Adrenal gland (tissue), 12 donors: Measurements from ENCODE around the gene DPEP3. TPM values are rescaled to one million over a fixed set of nuclear protein-coding genes. Genes with fewer than 3 reads are reported as not detected.
"Not testable (repeated sequence)": the region's sequence is repeated elsewhere in the genome, so short reads cannot be mapped to it uniquely, and the experiment has no call there.

Source experiments
- DNase-seq, 7 donors: peaks; one replicate each; pipeline ENCODE4 v3.0.0-alpha.2; 2019 to 2020
- H3K27ac ChIP-seq, 5 donors: fragments of 200-600 bp; sonication (generic) in 4 of 5; 1 replicate in 3 of 5; 2 replicates in 2 of 5; pipeline versions ENCODE4 v1.5.1 to v1.8.0; 2016 to 2020; ENCODE audit warnings: mild to moderate bottlenecking in 1 of 5
- H3K27me3 ChIP-seq: fragments of 200-600 bp; 2 replicates; pipeline ENCODE4 v1.8.0; 2021
- H3K36me3 ChIP-seq, 2 donors: fragments of 200-600 bp; replicated peaks in 1 of 2; 1 replicate in 1 of 2; 2 replicates in 1 of 2; pipeline versions ENCODE4 v1.5.1 to v1.8.0; 2018 to 2022
- H3K4me1 ChIP-seq, 2 donors: fragments of 200-600 bp; replicated peaks in 1 of 2; 1 replicate in 1 of 2; 2 replicates in 1 of 2; pipeline versions ENCODE4 v1.5.1 to v1.8.0; 2018 to 2021
- H3K4me3 ChIP-seq, 4 donors: fragments of 200-600 bp; sonication (generic) in 3 of 4; one replicate each; pipeline ENCODE4 v1.5.1; 2016 to 2018
- H3K9me3 ChIP-seq, 3 donors: fragments of 200-600 bp; sonication (generic) in 1 of 3; replicated peaks in 1 of 3; 1 replicate in 2 of 3; 2 replicates in 1 of 3; pipeline versions ENCODE4 v1.5.1 to v1.8.0; 2016 to 2021
- CTCF ChIP-seq, 6 experiments: fragments of 450-650 bp in 4 of 6; fragments of 200-600 bp in 2 of 6; sonication (generic) in 1 of 6; IDR thresholded peaks; 1 replicate in 5 of 6; 2 replicates in 1 of 6; pipeline versions ENCODE4 v1.5.1 to v1.8.0; 2016 to 2021; ENCODE audit warnings: antibody characterized with exemption in 6 of 6, mild to moderate bottlenecking in 2 of 6, moderate library complexity in 1 of 6
- POLR2A ChIP-seq, 2 donors: fragments of 450-650 bp; IDR thresholded peaks; one replicate each; pipeline ENCODE4 v1.6.1; 2017; ENCODE audit warnings: antibody characterized with exemption in 2 of 2, mild to moderate bottlenecking in 2 of 2, moderate library complexity in 1 of 2
- WGBS, 4 donors: extraction: QIAGEN DNeasy Blood & Tissue Kit in 2 of 4; methylation state at CpG; one replicate each; pipeline versions ENCODE4 v1.1.5 to v1.1.7; 2013 to 2017; 5-methylcytosine and 5-hydroxymethylcytosine counted together
- intact Hi-C, 2 donors: fragments of 100-400 bp; cut with DNase I; formaldehyde crosslinking; loops; one replicate each; pipeline versions ENCODE4 v1.14.1 to v1.15.0; 2022 to 2023
- polyA plus RNA-seq, 3 donors: library from polyadenylated mRNA; stranded (reverse); fragments of 200-250 nt in 2 of 3; fragments of 350-450 nt in 1 of 3; fragmentation: Illumina TruSeq in 1 of 3; extraction: RNeasy Lipid Tissue Mini Kit (QIAGEN cat#74804) in 1 of 3; gene quantifications; one replicate each; pipeline ENCODE4 v1.2.3, GENCODE V29; 2013 to 2014
- total RNA-seq, 9 donors: library from RNA; depleted of rRNA in 4 of 9; stranded (reverse); fragments of >200 nt in 4 of 9; fragments of 120-200 nt in 1 of 9; fragmentation: NEBNext Ultra II Directional in 1 of 9; extraction: Animal tissue kit (Norgen Biotek cat#: 25700) in 1 of 9; gene quantifications; one replicate each; pipeline versions ENCODE4 v1.1.0 to v1.2.4, GENCODE V29; 2013 to 2023
- donor health status: healthy with polysubstance abuse.
- donor health status: Bipolar disorder and iron deficiency.
- donor health status: DM: yes; HTN: yes; CAD: no.
- donor health status: DM: no; HTN: no; CAD: no.
- donor health status: DM: no; HTN: no; CAD: no.
- donor health status: DM: yes; HTN: yes; CAD: no.

DPEP3 gene
- total and polyA plus RNA-seq, 12 donors, result 0.07 to 0.32 (median 0.11) TPM; not detected in 8

GRCh38 chr16:67995423-67995822 lies 15.1 kb upstream of the DPEP3 start:
- H3K9me3 ChIP-seq, result no peaks in the 10 kb centered on the region
- TF ChIP-seq CTCF (IDR thresholded peaks at IDR 0.05) (no peak), POLR2A (IDR thresholded peaks at IDR 0.05) (no peak)
- no peaks in the 10 kb centered on the region for H3K36me3 ChIP-seq
- intact Hi-C loops, result loop anchor here in 1 of 2 donors (10.0 kb wide), 1 partner anchor 49 kb away; no protein-coding TSS in a partner anchor
- peaks cover 3 to 10% of the 10 kb centered on the region in 2 donors for H3K4me1 ChIP-seq
- 68 to 87% (median 76%) methylated on average over 5 of the region's 5 CpGs for WGBS, 4 donors
- H3K4me3 ChIP-seq, result no peak overlapping the region
- no peak for DNase-seq
- no peaks in the 10 kb centered on the region for H3K27me3 ChIP-seq
- H3K27ac ChIP-seq, result no peak overlapping the region

GRCh38 chr16:67994040-67994408 lies 13.7 kb upstream of the DPEP3 start:
- not testable (repeated sequence) for DNase-seq, H3K4me3 ChIP-seq, H3K36me3 ChIP-seq, H3K4me1 ChIP-seq, H3K9me3 ChIP-seq, H3K27me3 ChIP-seq
- H3K27ac ChIP-seq, result peak overlapping the region in 2 of 5 donors; percentile 56 to 63
- intact Hi-C loops, result loop anchor here in 1 of 2 donors (5.0 to 10.0 kb wide), 2 partner anchors 51 to 238 kb away; no protein-coding TSS in a partner anchor
- WGBS, 4 donors, result 58 to 76% (median 71%) methylated on average over 2 to 5 of the region's 6 CpGs

- DNase-seq, result peak; percentile 68 to 82 (median 75)
- intact Hi-C loops, result loop anchor here in 1 of 2 donors (5.0 to 10.0 kb wide), 2 partner anchors 51 to 239 kb away; no protein-coding TSS in a partner anchor
- TF ChIP-seq CTCF (IDR thresholded peaks at IDR 0.05) (peak; percentile 86 to 99 (median 97)), POLR2A (IDR thresholded peaks at IDR 0.05) (no peak)
Observed at GRCh38 chr16:67993207-67994039, 13.1 kb upstream of the DPEP3 start.

GRCh38 chr16:67992661-67993206 lies 12.4 kb upstream of the DPEP3 start:
- Histone ChIP-seq H3K27me3 (no peaks in the 10 kb centered on the region), H3K9me3 (no peaks in the 10 kb centered on the region), H3K36me3 (no peaks in the 10 kb centered on the region), H3K4me1 (peaks cover 3 to 10% of the 10 kb centered on the region in 2 donors), H3K4me3 (no peak overlapping the region), H3K27ac (no peak overlapping the region)
- DNase-seq, result no peak
- intact Hi-C loops, result loop anchor here in 1 of 2 donors (5.0 to 10.0 kb wide), 2 partner anchors 52 to 240 kb away; no protein-coding TSS in a partner anchor
- WGBS, 4 donors, result 44 to 79% (median 69%) methylated on average over 2 to 20 of the region's 20 CpGs
- TF ChIP-seq POLR2A (IDR thresholded peaks at IDR 0.05) (no peak), CTCF (IDR thresholded peaks at IDR 0.05) (no peak)

More at GRCh38 chr16:67993207-67994039, 13.1 kb upstream of the DPEP3 start:
- 8 to 75% (median 11%) methylated on average over 6 to 39 of the region's 39 CpGs for WGBS, 4 donors
- H3K27me3 ChIP-seq, result no peaks in the 10 kb centered on the region
- peak overlapping the region in 3 of 5 donors; percentile 56 to 64 (median 63) for H3K27ac ChIP-seq
- H3K36me3 ChIP-seq, result no peaks in the 10 kb centered on the region
- no peaks in the 10 kb centered on the region for H3K9me3 ChIP-seq
- peaks cover 3 to 10% of the 10 kb centered on the region in 2 donors for H3K4me1 ChIP-seq
- peak overlapping the region in 2 of 4 donors; percentile 22 to 30 for H3K4me3 ChIP-seq
